ENCODE data around the gene SMC3.
"Not testable (repeated sequence)": the region's sequence is repeated elsewhere in the genome, so short reads cannot be mapped to it uniquely, and the experiment has no call there.

Gene SMC3

DNA sequence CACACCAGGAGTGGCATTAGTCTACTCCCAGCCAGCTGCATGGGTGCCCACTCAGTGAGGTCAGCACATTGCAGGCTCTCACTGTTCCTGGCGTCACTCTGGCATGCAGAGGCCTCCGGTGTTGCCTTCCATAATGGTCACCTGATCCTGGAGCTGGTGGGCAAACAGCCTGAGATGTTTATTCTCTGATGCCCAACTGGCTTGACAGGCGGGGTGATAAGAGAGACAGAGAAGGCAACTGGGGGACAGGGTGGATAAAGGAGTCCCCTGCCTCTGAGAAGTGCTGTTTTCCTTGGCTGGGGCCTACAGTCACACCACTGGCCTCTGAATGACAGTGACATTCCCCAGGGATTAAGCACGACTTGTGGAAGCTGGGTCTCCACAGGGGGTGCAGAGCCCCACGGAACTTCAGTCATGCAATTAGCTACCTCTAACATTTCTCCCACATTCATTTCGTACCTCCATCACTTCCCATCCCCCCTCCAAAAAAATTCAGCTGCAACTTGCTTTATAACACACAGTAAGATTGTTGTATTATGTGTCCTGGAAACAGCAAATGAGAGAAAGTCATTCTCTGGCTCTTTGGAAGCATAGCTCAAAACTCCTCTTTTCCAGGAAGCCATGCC is 69.5 kb downstream of the SMC3 start:
- TF ChIP-seq, protein P1, sequence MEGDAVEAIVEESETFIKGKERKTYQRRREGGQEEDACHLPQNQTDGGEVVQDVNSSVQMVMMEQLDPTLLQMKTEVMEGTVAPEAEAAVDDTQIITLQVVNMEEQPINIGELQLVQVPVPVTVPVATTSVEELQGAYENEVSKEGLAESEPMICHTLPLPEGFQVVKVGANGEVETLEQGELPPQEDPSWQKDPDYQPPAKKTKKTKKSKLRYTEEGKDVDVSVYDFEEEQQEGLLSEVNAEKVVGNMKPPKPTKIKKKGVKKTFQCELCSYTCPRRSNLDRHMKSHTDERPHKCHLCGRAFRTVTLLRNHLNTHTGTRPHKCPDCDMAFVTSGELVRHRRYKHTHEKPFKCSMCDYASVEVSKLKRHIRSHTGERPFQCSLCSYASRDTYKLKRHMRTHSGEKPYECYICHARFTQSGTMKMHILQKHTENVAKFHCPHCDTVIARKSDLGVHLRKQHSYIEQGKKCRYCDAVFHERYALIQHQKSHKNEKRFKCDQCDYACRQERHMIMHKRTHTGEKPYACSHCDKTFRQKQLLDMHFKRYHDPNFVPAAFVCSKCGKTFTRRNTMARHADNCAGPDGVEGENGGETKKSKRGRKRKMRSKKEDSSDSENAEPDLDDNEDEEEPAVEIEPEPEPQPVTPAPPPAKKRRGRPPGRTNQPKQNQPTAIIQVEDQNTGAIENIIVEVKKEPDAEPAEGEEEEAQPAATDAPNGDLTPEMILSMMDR (IDR thresholded peaks at IDR 0.05; ENCODE audit: insufficient read depth, low read length, missing control alignments) = no peak
- no peak for DNase-seq (ENCODE audit: low read depth, low spot score)
- ChIA-PET CTCF (interaction anchor here (0.9 to 1.4 kb wide), 4 partner anchors 12 to 35 kb away, joined by 3 to 5 read pairs (median 4); no protein-coding TSS in a partner anchor), POLR2A (no interaction called here)
- H3K4me3 ChIP-seq (ENCODE audit: low read depth, low read length) = no peak overlapping the region

DNA sequence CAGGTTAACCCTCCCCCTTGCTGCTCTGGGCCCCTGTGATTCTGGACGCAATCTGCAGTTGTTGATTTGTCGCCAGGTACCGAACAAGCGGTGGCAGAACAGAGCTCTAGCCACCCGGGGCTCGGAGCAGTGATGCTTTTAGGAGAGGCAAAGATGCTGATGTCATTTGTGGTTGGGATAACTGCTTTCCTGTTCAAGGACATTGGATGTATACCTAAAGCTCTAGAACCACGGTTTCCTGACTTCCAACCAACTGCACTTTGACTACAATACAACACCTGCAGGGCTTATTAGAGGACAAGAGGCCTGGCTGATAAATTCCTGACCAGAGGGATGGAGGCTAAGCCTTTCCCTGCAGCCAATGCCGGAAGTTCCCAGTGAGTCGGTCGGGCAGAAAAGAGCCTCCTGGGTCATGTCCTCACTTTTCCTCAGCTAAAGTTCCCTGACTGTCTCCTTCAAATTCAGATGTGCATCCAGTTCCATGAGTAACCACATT is 70.1 kb downstream of the SMC3 start:
- no peak overlapping the region for H3K4me3 ChIP-seq (ENCODE audit: low read depth, low read length)
- TF ChIP-seq, protein P1 (IDR thresholded peaks at IDR 0.05; ENCODE audit: insufficient read depth, low read length, missing control alignments) = no peak
- ChIA-PET CTCF (interaction anchor here (0.9 to 1.4 kb wide), 4 partner anchors 12 to 35 kb away, joined by 3 to 5 read pairs (median 4); no protein-coding TSS in a partner anchor), POLR2A (interaction anchor here (0.6 kb wide), 1 partner anchor 166 kb away, joined by 6 read pairs; no protein-coding TSS in a partner anchor)
- no peak for DNase-seq (ENCODE audit: low read depth, low spot score)

DNA sequence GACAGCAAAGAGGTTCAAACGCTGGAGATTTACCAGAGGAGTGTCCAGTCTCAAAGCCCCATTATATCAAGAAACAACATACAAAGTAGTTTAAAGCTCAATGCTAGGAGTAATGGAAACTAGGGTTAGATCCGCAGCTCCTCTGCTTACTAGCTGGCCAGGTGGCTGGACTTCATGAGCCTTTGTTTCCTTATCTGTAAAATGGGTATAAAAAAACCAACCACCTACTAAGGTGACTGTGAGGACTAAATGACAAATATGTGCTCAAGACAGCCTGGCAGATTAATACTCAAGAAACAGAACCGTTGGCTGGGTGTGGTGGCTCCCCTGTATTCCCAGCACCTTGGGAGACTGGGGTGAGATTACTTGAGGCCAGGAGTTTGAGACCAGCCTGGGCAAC is 70.8 kb downstream of the SMC3 start:
- TF ChIP-seq, protein P1 (IDR thresholded peaks at IDR 0.05; ENCODE audit: insufficient read depth, low read length, missing control alignments) = no peak
- ChIA-PET POLR2A (interaction anchor here (0.6 kb wide), 1 partner anchor 165 kb away, joined by 6 read pairs; no protein-coding TSS in a partner anchor), CTCF (interaction anchor here (1.4 to 2.2 kb wide), 2 partner anchors 27 to 34 kb away, joined by 3 to 6 read pairs; no protein-coding TSS in a partner anchor)
- H3K4me3 ChIP-seq (ENCODE audit: low read depth, low read length) = no peak overlapping the region
- no peak for DNase-seq (ENCODE audit: low read depth, low spot score)

DNA sequence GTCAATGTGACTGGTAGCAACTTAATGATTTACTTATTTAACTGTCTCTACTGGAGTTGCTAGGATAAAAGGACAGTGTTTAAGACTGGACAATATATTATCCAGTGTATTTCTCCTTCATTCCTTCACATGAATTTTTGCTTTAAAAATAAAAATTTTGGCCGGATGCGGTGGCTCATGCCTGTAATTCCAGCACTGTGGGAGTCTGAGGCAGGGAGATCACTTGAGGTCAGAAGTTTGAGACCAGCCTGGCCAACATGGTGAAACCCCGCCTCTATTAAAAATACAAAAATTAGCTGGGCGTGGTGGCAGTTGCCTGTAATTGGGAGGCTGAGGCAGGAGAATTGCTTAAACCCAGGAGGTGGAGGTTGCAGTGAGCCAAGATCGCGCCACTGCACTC is 71.6 kb downstream of the SMC3 start:
- POLR2A ChIA-PET; H3K4me3 ChIP-seq (ENCODE audit: low read depth, low read length); DNase-seq (ENCODE audit: low read depth, low spot score): not testable (repeated sequence)
- CTCF ChIA-PET = interaction anchor here (1.4 to 2.2 kb wide), 2 partner anchors 28 to 33 kb away, joined by 3 to 6 read pairs; no protein-coding TSS in a partner anchor

DNA sequence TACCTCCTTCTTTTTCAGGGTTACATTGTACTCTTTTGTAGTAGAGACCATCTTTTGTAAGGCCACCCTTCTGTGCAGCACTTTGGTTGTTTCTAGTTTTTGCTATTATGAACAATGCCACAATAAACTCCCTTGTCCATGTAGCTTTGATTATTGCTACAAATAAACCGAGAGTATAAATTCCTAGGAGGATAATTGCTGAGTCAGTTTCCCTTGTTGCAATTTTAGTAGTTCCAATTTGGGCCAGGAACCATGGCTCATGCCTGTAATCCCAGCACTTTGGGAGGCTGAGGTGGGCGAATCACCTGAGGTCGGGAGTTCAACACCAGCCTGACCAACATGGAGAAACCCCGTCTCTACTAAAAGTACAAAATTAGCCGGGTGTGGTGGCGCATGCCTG is 72.4 kb downstream of the SMC3 start:
- DNase-seq (ENCODE audit: low read depth, low spot score); POLR2A ChIA-PET: not testable (repeated sequence)
- CTCF ChIA-PET = interaction anchor here (2.2 kb wide), 1 partner anchor 32 kb away, joined by 6 read pairs; no protein-coding TSS in a partner anchor

DNA sequence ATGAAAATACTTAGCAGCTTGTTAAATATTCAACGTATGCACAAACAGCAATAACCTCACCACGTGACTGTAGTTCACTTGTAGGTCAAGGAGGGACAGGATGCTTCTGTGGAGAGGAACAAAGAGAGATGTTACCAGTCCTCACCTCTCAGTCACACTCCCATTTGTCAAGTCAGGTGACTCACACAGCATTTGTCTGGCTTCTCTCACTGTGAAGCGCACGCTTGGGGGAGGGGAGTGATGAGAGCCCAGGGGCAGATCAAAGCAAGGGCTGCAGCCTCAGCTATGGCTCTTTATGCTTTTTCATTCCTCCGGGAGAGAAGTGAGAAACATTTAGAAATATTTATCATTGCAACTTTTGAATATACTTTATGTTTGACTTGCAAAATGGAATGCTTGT is 73.8 kb downstream of the SMC3 start:
- H3K4me3 ChIP-seq (ENCODE audit: low read depth, low read length) = no peak overlapping the region
- ChIA-PET POLR2A (no interaction called here), CTCF (interaction anchor here (1.5 to 2.0 kb wide), 3 partner anchors 21 to 42 kb away, joined by 3 to 5 read pairs (median 3); no protein-coding TSS in a partner anchor)
- DNase-seq (ENCODE audit: low read depth, low spot score) = no peak
- TF ChIP-seq, protein P1 (IDR thresholded peaks at IDR 0.05; ENCODE audit: insufficient read depth, low read length, missing control alignments) = no peak

More for the DNA sequence above, 72.4 kb downstream of the SMC3 start:
- not testable (repeated sequence) for H3K4me3 ChIP-seq (ENCODE audit: low read depth, low read length)

DNA sequence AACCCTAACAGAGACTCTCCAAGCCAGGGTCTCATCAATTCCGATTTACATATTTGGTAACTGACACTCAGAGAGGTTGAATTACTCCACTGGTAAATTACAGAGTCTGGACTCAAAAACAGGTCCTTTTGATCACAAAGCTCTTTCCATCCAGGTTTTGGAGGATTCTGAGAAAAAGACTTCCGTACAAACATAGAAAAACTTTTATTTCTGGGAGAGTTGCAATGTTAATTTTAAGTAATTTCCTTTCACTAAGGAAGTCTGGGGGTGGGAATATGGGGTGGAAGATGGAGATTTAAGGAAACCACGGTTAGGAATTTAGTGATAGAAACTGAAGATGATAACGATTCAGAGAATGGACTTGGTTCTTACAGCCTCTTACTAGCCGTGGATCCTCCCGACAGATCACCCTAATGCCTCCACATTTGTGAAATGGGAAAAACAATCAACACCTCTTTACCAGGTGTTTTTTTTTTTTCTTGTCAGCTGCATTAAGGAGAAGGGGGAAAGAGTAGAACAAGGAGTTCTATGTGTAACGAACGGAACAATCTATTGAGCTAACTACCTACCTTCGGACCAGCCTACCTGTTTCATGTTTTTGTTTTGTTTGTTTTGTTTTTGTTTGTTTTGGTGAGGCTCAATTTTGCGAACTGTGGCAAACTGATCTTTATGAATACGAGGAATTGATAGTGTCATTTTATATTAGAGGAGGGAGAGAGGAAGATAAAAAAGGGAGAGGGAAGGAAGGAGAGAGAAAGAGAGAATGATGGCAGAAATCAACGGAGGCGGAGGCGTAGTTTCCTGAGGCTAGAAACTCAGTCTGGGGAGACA is 74.9 kb downstream of the SMC3 start:
- TF ChIP-seq, protein P1 (IDR thresholded peaks at IDR 0.05; ENCODE audit: insufficient read depth, low read length, missing control alignments) = no peak
- no peak for DNase-seq (ENCODE audit: low read depth, low spot score)
- ChIA-PET POLR2A (no interaction called here), CTCF (interaction anchor here (1.1 to 2.0 kb wide), 6 partner anchors 19 to 41 kb away, joined by 3 to 5 read pairs (median 4); no protein-coding TSS in a partner anchor)
- H3K4me3 ChIP-seq (ENCODE audit: low read depth, low read length) = no peak overlapping the region

Data from AG04449 (cell line).